PC-3 (cell line): ENCODE results near the gene NUDT13. TPM values are rescaled to one million over a fixed set of nuclear protein-coding genes. Genes with fewer than 3 reads are reported as not detected.

Experiments
- ATAC-seq: fragments of 200-7000 bp; cut with Tn5 transposase; 2 replicates; pipeline ENCODE4 v1.9.1; 2020; ENCODE audit warnings: mild to moderate bottlenecking, moderate library complexity
- BruUV-seq: library from RNA; stranded (reverse); fragments of 400-500 nt; replicated peaks from 2 replicates; lab custom pipeline; 2021; lab: Mats Ljungman, UMichigan
- CTCF ChIA-PET: fragments of 300-600 bp; sonication (Branson Sonifier 250); formaldehyde crosslinking; loops from one replicate; lab custom pipeline; 2022; ENCODE audit warnings: antibody characterized with exemption; lab: Charles Lee
- POLR2A ChIA-PET: fragments of 300-600 bp; sonication (Branson Sonifier 250); formaldehyde crosslinking; loops from one replicate; lab custom pipeline; 2022; ENCODE audit warnings: antibody characterized with exemption; ENCODE audit not compliant: unreplicated experiment; lab: Charles Lee
- DNase-seq: peaks from one replicate; pipeline ENCODE4 v3.0.0-alpha.2; 2015
- H2AFZ ChIP-seq: fragments of 300-600 bp; sonication (generic); 2 replicates; pipeline ENCODE4 v1.6.0; 2016; ENCODE audit warnings: antibody characterized with exemption, low read length
- H3F3A ChIP-seq: fragments of 300-600 bp; sonication (generic); one replicate; pipeline ENCODE4 v1.6.0; 2017; ENCODE audit warnings: antibody characterized with exemption, low read length, control low read depth, mild to moderate bottlenecking; ENCODE audit not compliant: unreplicated experiment
- H3K27ac ChIP-seq: fragments of 300-600 bp; sonication (generic); 2 replicates; pipeline ENCODE4 v1.5.1; 2016; ENCODE audit warnings: mild to moderate bottlenecking, low read length
- H3K27me3 ChIP-seq: fragments of 300-600 bp; sonication (generic); 2 replicates; pipeline ENCODE4 v1.6.1; 2016; ENCODE audit warnings: low read length, mixed read lengths
- H3K36me3 ChIP-seq: fragments of 300-600 bp; sonication (generic); 2 replicates; pipeline ENCODE4 v1.6.1; 2016; ENCODE audit warnings: low read depth, mixed run types, low read length, mixed read lengths
- H3K4me1 ChIP-seq: fragments of 300-600 bp; sonication (generic); 2 replicates; pipeline ENCODE4 v1.5.1; 2016; ENCODE audit warnings: low read length; ENCODE audit not compliant: insufficient read depth
- H3K4me2 ChIP-seq: fragments of 300-600 bp; sonication (generic); 2 replicates; pipeline ENCODE4 v1.6.0; 2016; ENCODE audit warnings: low read length
- H3K4me3 ChIP-seq: fragments of 300-600 bp; sonication (generic); 2 replicates; pipeline ENCODE4 v1.5.1; 2016; ENCODE audit warnings: mild to moderate bottlenecking, low read length, mixed read lengths
- H3K79me2 ChIP-seq: fragments of 300-600 bp; sonication (generic); 2 replicates; pipeline ENCODE4 v1.6.1; 2017; ENCODE audit warnings: low read length, mixed read lengths
- H3K9ac ChIP-seq: fragments of 300-600 bp; sonication (generic); 2 replicates; pipeline ENCODE4 v1.6.0; 2016; ENCODE audit warnings: mild to moderate bottlenecking, low read length
- H3K9me2 ChIP-seq: fragments of 300-600 bp; sonication (generic); replicated peaks from 2 replicates; pipeline ENCODE4 v1.6.1; 2016; ENCODE audit warnings: mixed run types, low read length, mixed read lengths
- H3K9me3 ChIP-seq: fragments of 300-600 bp; sonication (generic); 2 replicates; pipeline ENCODE4 v1.6.1; 2016; ENCODE audit warnings: low read length, mixed read lengths
- H4K20me1 ChIP-seq: fragments of 300-600 bp; sonication (generic); 2 replicates; pipeline ENCODE4 v1.6.1; 2016; ENCODE audit warnings: low read length, mixed read lengths
- CTCF ChIP-seq: fragments of 300-600 bp; sonication (generic); conservative IDR thresholded peaks from 2 replicates; pipeline ENCODE4 v1.5.1; 2017; ENCODE audit warnings: antibody characterized with exemption, low read depth, mild to moderate bottlenecking, low read length
- EZH2 ChIP-seq: fragments of 300-600 bp; sonication (generic); IDR thresholded peaks from one replicate; pipeline ENCODE4 v1.6.1; 2017; ENCODE audit warnings: antibody characterized with exemption, mild to moderate bottlenecking, low read length; ENCODE audit not compliant: unreplicated experiment
- EZH2phosphoT487 ChIP-seq: fragments of 300-600 bp; sonication (generic); IDR thresholded peaks from 2 replicates; pipeline ENCODE4 v1.6.1; 2018; ENCODE audit warnings: mild to moderate bottlenecking, antibody characterized with exemption, low read length, borderline replicate concordance
- intact Hi-C: fragments of 100-400 bp; cut with micrococcal nuclease; formaldehyde crosslinking; loops from 2 replicates; pipeline ENCODE4 v1.9.0; 2023
- total RNA-seq: library from RNA; depleted of rRNA; stranded (reverse); fragments of >200 nt; gene quantifications from 2 replicates; pipeline ENCODE4 v1.2.3, GENCODE V29; 2014; rRNA removed

Gene NUDT13
- total RNA-seq, 1 experiment from 2014 or later: 1.8 TPM

GRCh38 chr10:73174148-73174925 lies 64.1 kb downstream of the NUDT13 start:
- Histone ChIP-seq H3K9me3 (no peaks in the 10 kb centered on the region), H3K4me1 (no peaks in the 10 kb centered on the region), H3K36me3 (peaks cover 4% of the 10 kb centered on the region), H3K4me2 (no peak overlapping the region), H4K20me1 (no peaks in the 10 kb centered on the region), H3K9me2 (no peaks in the 10 kb centered on the region), H3F3A (no peaks in the 10 kb centered on the region), H3K27ac (no peak overlapping the region), H2AFZ (no peak overlapping the region), H3K27me3 (no peaks in the 10 kb centered on the region), H3K9ac (no peak overlapping the region), H3K4me3 (no peak overlapping the region), H3K79me2 (peaks cover 3% of the 10 kb centered on the region)
- no TSS peak for BruUV-seq
- TF ChIP-seq CTCF (no peak), EZH2phosphoT487 (no peak), EZH2 (no peak)
- CTCF ChIA-PET: no interaction called here
- DNase-seq (no peak), ATAC-seq (no peak)
- intact Hi-C loops: no loop called here
- POLR2A ChIA-PET: no interaction called here

Other genes starting within 250 kb of the NUDT13 start
- not detected in 2 replicates for gene OIT3, start 216.7 kb upstream of the NUDT13 start, total RNA-seq
- gene PLA2G12B, start 155.6 kb upstream of the NUDT13 start, total RNA-seq: not detected in 2 replicates
- gene P4HA1, start 13.6 kb upstream of the NUDT13 start, total RNA-seq: 164 and 181 TPM in 2 replicates
- gene ECD, start 57.6 kb downstream of the NUDT13 start, total RNA-seq: 103 and 108 TPM in 2 replicates
- 34.3 and 39.1 TPM in 2 replicates for gene FAM149B1, start 57.7 kb downstream of the NUDT13 start, total RNA-seq
- gene DNAJC9, start 136.8 kb downstream of the NUDT13 start, total RNA-seq: 282 and 283 TPM in 2 replicates
- 230 and 275 TPM in 2 replicates for gene MRPS16, start 142.2 kb downstream of the NUDT13 start, total RNA-seq
- gene CFAP70, start 248.4 kb downstream of the NUDT13 start, total RNA-seq: 0.73 and 0.92 TPM in 2 replicates